GM19455 (cell line): Measurements from ENCODE around the gene SYCN.

ENCODE experiments used
- ATAC-seq: cut with Tn5 transposase; IDR thresholded peaks from one replicate; pipeline ENCODE4 v1.9.1; 2021; ENCODE audit not compliant: unreplicated experiment

The SYCN gene

GRCh38 chr19:39173502-39173991 lies 30.5 kb downstream of the SYCN start:
- no peak for ATAC-seq

- ATAC-seq = no peak
Observed at GRCh38 chr19:39172700-39173501, 31.2 kb downstream of the SYCN start.

- ATAC-seq = no peak
Observed at GRCh38 chr19:39171479-39172465, 32.3 kb downstream of the SYCN start.

- ATAC-seq = no peak
Observed at GRCh38 chr19:39170386-39171231, 33.5 kb downstream of the SYCN start.

- ATAC-seq = no peak
Observed at GRCh38 chr19:39169143-39169810, 34.8 kb downstream of the SYCN start.

GRCh38 chr19:39168258-39169142 lies 35.6 kb downstream of the SYCN start:
- ATAC-seq = no peak

GRCh38 chr19:39167461-39168257 lies 36.4 kb downstream of the SYCN start:
- ATAC-seq = no peak

- ATAC-seq = no peak
Observed at GRCh38 chr19:39166571-39167391, 37.3 kb downstream of the SYCN start.

- ATAC-seq = no peak
Observed at GRCh38 chr19:39165857-39166256, 38.2 kb downstream of the SYCN start.

- no peak for ATAC-seq
Observed at GRCh38 chr19:39164289-39164688, 39.8 kb downstream of the SYCN start.

GRCh38 chr19:39163621-39164020 lies 40.4 kb downstream of the SYCN start:
- ATAC-seq = no peak

GRCh38 chr19:39162441-39163043 lies 41.5 kb downstream of the SYCN start:
- no peak for ATAC-seq

GRCh38 chr19:39160889-39161672 lies 43.0 kb downstream of the SYCN start:
- no peak for ATAC-seq

- no peak for ATAC-seq
Observed at GRCh38 chr19:39160523-39160861, 43.6 kb downstream of the SYCN start.

GRCh38 chr19:39158646-39159260 lies 45.3 kb downstream of the SYCN start:
- ATAC-seq = no peak

- no peak for ATAC-seq
Observed at GRCh38 chr19:39157997-39158389, 46.1 kb downstream of the SYCN start.
